ENCODE results near the gene PCAT7.
A peak's percentile ranks its signal among the peaks of the same experiment; 100 is the strongest.
"Not testable (repeated sequence)": the region's sequence is repeated elsewhere in the genome, so short reads cannot be mapped to it uniquely, and the experiment has no call there.

Gene PCAT7

DNA sequence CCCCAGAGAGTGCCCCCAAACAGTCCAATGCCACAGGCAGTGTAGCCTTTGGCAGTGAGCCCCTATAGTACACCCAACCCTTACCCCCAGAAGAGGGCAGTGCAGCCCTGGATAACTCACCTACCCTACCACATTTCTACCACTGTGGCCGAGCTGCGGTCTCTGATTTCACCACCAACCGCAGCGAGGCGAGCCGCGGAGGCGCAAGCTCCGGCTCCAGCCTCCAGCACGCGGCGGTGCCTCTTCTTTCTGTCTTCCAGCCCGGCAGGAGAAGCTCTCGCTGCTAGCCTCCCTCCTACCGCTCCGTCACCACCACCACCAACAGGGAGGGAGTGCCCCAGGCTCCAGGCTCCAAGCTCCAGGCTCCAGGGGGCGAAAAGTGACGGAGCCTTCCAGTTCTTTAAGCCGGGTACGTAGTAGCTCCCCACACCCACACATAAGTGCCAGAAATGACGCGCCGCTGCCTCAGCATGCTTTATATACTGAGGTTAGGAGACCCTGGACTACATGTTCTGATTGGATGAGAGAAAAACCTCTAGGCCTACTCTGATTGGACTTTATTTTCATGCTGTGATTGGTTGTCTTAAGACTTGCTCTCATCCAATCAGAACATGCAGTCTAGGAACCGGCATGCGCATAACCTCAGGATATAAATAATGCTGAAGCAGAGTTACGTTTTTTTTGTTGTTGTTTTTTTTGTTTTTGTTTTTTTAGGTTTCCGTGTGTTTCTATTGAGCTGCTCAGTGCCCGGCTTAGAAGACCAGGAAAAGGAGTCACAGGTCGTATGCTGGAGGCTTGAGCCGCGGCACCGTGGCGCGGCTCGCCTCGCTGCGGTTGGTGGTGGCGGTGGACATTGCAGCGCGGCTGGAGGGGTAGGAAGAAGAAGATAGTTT is at the start of gene PCAT7:
TSS of gene PCAT7 (plus strand) at position 645 of the 893 bp plus-strand sequence.
- peak; percentile 79 to 86 for DNase-seq

DNA sequence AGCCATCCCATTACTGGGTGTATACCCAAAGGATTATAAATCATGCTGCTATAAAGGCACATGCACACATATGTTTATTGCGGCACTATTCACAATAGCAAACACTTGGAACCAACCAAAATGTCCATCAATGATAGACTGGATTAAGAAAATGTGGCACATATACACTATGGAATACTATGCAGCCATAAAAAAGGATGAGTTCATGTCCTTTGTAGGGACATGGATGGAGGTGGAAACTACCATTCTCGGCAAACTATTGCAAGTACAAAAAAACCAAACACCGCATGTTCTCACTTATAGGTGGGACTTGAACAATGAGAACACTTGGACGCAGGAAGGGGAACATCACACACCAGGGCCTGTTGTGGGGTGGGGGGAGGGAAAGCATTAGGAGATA is 48.5 kb upstream of the PCAT7 start:
- DNase-seq, result not testable (repeated sequence)

DNA sequence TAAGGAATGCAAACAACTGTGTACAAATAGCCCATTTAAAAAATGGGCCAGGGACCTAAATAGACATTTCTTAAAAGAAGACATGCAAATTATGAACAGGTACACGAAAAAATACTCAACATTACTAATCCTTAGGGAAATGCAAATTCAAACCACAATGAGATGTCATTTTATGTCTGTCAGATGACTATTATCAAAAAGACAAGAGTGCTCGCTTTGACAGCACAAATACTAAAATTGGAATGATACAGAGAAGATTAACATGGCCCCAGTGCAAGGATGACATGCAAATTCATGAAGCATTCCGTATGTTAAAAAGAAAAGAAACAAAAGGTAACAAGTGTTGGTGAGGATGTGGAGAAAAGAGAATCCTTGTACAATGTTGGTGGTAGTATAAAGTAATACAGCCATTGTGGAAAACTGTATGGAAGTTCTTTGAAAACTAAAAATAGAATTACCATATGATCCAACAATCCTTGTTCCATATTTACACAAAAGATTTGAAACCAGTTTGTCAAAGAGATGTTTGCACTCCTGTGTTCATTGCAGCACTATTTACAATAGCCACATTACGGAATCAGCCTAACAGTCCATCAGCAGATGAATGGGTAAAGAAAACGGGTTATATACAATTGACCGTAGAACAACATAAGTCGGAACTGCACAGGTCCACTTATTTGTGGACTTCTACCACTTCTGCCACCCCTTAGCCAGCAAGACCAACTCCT is 47.2 kb upstream of the PCAT7 start:
- no peak for DNase-seq

DNA sequence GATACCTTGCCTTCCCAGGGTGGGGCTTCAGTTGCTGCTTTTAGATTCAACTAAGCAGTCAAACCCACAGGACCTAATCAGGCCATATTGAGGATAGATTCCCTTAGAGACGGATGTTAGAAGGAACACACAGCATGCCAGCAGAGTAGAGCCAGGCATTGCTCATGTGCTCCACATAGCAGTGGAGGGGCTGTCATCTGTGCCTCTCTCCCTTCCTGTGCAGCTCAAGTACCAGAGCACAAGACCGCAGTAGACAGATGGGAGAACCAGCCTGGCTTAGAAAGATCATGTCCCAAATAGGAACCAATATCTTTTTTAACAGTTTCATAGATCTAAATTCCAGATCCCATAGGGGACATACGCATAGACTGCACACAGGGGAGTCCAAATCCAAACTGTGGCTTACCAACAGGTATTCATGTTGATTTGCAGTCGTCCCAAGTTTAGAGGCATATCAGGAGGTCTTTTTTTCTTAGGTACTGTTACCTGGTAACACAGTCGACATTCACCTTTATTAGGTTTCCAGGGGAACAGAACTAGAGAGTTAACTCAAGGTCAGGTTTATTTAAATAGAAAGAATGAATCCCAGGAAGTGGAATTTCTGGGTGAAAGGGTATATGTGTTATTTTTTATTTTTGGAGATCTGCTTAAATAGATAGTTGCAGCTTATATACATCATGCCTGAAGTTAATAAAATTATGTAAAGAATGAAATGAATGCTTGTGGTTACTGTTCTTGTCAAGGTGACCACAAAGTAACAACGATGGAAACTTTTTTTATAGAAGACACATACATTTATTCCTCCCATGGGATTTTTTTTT is 43.5 kb upstream of the PCAT7 start:
- DNase-seq, result no peak

DNA sequence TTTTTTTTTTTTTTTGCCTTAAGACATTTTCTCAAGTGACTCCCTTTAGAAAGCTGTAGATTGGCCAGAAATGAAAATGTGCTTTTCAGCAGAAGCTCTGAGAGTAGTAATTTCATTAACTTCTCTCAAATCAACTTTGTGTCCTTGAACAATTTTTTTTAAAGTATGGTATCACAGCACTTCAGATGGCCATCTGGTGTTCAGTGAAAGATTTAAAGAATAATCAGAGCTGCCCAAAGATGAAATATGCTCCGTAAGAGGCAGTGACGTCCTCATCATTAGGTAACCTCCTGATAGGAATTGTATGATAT is 43.0 kb upstream of the PCAT7 start:
- no peak for DNase-seq

DNA sequence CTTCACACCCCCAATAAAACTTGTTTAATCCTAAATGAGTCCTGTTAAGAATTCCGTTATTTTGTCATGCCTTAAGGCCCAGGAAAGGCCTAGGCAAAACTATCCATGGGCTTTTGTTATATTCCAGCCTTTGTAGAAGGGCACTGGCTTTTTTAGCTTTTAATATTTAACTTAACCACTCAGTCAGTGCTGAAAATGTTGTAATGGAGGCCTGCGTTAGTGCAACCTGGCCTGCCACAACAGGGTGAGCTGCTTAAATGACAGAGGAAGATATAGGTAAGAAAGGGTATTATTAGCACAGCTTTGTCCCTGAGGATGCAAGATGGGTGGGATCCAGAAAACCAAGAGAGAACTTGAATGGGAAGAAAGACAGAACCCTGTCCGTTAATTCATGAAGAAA is 40.2 kb upstream of the PCAT7 start:
- no peak for DNase-seq

DNA sequence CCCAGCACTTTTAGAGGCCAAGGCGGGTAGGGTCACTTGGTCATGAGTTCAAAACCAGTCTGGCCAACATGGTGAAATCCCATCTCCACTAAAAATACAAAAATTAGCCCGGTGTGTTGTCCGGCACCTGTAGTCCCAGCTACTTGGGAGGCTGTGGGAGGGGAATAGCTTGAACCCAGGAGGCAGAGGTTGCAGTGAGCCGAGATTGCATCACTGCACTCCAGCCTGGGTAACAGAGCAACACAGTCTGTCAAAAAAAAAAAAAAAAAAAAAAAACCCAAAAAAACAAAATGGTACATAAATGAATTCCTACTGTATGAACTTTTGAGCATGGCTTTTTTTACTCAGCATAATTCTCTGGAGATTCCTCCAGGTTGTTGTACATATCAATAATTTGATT is 37.6 kb upstream of the PCAT7 start:
- DNase-seq, result no peak

DNA sequence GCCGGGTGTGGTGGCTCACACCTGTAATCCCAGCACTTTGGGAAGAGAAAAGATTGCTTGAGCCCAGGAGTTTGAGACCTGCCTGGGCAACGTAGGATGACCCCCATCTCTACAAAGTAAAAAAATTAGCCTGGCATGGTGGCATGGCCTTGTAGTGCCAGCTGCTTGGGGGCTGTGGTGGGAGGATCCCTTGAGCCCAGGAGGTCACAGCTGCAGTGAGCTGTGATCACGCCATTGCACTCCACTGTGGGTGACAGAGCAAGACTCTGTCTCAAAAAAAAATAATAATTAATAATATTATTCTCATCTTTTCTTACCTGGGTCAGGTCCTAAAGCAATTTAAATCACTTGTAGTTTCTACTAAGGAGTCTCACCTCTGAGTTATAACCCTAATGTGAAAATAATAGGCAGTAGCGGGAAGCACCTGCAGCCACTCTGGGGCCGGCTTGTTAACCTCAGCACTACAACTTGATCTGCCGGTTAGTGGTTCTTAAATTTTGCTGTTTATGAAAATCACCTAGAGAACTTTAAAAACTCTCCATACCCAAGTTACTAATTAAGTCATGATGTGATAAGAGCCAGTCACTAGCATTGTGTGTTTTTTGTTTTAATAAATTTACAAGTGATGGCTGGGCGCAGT is 29.4 kb upstream of the PCAT7 start:
- no peak for DNase-seq

DNA sequence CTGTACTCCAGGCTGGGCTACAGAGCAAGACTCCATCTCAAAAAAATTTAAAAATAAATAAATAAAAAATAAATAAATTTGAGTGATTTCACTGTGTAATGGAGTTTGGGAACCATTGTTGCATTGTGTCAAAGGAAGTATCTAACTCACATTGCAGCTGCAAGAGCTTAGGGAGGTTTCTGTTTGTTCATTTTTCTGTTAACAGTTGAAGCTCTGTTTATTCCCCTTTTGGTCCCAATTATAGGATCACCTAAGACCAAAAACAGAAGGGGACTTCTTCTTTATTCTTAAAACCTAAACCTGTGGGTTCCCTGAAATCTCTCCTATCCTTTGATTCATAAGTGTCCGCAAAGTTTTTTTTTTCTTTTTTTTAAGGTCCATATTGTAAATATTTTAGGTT is 28.6 kb upstream of the PCAT7 start:
- DNase-seq, result no peak

DNA sequence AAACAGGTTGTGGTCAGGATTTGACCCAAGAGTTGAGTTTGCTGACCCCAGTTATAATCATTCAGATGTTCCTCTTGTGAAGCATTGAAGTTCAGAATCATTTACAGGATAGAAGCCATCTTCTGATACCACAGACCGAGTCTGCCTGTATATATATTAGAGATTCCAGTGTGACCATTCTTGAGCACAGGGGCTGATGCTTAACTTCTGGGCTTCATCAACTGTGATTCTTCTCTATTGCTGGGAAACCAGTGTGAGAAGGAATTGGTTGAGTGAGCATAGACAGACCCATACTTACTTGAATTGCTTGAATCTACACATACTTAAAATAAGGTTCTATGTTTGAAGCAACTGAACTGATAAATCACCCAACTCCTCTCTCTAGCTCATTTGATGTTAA is 27.9 kb upstream of the PCAT7 start:
- DNase-seq, result no peak

DNA sequence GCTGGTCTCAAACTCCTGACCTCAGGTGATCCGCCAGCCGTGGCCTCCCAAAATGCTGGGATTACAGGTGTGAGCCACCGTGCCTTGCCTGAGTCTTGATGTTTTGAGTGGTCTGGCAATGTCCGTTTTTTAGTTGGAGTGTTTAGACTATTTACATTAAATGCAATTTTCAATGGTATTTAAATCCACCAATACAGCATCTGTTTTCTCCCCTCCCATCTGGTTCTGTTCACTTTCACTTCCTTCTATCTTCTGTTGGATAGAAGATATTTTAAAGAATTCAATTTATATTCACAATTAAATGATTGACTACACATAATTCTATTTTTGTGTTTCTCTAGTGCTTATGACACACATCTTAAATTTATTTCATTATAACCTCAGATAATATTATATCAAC is 26.0 kb upstream of the PCAT7 start:
- DNase-seq, result no peak

DNA sequence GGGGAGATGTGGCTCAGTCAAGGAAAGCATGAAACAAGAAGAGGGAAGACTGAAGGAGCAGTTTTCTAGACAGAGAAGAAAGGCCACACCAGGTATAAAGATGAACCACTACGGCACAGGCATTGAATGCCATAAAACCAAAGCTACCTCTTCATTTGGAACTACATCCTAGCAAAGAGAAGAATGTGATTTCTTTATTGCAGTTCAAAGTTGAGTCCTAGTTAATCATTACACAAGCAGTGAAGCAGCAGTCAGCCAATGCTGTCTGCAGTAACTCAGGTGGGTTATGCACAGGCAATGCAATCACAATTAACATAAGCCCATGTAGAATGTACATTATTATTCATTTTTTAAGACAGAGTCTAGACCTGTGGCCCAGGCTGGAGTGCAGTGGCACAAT is 21.7 kb upstream of the PCAT7 start:
- no peak for DNase-seq

DNA sequence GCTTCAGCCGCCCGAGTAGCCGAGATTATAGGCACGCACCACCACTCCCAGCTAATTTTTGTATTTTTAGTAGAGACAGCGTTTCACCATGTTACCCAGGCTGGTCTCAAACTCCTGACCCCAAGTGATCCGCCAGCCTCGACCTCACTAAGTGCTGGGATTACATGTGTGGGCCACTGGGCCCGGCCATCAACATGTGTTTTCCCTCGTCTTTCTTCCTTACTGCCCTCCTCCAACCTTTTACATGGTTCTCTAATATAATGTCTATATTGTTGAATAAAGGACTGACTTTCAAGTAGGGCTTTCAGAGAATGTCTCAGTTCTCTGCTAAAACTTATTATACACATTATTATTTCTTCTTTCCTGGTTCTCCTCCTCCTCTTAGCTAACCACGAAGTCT is 21.3 kb upstream of the PCAT7 start:
- no peak for DNase-seq

DNA sequence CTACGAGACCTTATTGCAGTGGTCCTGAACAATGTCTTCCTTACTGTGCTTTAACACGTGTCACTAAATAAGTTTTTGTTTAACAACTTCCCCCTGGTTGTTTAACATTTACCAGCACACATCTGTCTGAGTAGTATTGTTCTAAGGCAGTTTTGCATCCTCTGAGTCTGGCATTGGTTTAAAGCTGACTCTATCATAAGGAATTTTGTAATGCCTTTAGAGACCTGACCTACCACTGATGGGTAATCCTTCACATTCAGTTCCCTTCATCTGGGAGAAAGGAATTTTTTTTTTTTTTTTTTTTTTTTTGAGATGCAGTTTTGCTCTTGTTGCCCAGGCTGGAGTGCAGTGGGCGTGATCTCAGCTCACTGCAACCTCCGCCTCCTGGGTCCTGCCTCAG is 20.0 kb upstream of the PCAT7 start:
- no peak for DNase-seq

DNA sequence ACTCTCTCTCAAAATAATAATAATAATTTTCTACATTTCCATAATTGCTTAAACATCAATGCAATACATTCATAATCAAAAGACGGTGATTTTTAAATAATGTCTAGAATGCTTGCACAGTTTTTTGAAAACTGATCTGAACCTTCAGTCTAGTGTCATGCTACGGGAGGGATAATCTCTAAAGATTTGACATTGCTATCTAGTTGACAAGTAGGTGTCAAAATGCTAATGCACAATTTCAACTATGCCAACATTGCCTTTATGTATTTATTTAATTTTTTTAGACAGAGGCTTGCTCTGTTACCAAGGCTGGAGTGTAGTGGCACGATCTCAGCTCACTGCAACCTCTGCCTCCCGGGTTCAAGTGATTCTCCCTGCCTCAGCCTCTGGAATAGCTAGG is 16.0 kb upstream of the PCAT7 start:
- no peak for DNase-seq

DNA sequence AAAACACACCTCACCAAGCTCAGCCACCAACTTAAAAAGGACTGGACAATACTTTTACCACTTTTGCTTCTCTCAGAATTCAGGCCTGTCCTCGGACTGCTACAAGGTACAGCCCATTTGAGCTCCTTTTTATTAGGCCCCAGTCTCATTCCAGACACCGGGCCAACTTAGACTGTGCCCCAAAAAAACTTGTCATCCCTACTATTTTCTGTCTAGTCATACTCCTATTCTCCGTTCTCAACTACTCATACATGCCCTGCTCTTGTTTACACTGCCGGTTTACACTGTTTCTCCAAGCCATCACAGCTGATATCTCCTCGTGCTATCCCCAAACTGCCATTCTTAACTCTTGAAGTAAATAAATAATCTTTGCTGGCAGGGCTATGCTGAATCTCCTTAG is 10.5 kb upstream of the PCAT7 start:
- DNase-seq, result not testable (repeated sequence)

DNA sequence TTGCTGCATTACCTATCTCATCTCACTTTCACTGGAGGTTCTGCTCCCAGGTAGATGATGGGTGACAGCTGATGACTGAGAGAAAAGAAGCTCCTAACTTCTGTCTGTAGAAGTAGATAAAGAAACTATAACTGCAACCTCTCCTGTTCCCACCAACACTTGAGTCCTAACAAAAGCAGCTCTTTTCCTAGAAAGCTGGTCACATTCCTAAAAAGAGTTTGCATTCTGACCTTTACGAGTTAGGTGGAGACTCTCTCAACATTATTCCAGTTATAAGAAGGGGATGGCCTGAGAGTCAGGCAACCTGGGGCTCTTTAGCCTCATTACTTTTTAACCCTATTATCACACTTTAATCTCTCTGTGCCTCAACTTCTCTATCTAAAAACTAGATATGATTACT is 8.9 kb upstream of the PCAT7 start:
- DNase-seq, result no peak

DNA sequence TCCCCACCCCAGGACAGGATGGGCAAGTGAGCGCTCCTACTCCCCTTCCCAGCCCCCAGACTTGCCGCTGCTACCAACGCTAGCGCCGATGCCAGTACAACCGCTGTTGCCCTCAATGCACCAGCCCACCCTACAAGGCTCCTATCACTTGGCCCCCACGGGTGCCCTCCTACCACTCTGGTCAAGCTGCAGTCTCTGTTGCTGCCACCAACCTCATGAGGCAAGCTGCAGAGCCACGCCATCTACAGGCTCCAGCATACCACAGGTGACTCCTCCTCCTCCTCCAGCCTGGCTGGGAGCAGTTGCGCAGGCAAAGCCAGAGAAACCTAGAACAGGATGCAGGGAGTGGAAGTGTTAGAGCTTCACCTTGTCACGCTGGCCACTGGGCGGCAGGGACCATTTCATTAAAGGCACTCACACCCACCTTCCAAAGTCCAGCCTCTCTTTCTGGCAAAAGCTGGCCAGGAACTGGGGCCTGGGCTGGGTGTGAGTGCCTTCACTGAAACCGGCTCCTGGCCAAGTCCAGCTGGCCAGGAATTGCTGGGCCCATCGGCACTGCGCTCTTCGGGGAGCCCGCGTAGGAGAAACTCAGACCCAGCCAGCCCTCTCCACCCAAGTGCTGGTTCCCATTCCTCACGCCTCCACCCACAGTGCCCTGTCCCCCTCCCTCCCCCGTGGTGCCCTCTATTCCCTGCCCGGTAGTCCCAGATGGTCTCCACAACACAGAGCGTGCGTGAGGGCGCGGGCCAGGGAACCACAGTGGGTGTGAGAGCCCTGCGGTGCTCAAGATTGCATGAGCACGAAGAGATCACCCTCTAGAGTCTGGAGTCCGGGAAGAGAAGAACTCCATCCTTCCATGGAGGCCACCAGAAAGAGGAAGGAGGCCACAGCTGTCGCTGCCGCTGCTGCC is 1.6 kb upstream of the PCAT7 start:
- peak; percentile 32 to 58 for DNase-seq

DNA sequence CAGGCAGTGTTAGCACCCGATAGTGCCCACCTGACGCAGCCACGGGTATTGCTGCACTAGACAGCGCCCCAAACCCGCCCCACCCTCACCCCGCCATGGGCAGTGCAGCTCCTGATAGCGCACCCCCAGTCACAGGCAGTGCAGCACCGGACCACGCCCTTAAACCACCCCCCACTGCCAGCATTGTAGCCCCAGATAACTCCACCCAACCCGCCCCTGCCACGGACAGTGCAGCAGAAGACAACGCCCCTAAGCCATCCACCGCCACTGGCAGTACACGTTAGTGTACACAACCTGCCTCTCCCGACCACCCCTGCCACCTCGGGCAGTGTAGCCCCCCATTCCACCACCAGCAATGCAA is 825 bp upstream of the PCAT7 start:
- no peak for DNase-seq

DNA sequence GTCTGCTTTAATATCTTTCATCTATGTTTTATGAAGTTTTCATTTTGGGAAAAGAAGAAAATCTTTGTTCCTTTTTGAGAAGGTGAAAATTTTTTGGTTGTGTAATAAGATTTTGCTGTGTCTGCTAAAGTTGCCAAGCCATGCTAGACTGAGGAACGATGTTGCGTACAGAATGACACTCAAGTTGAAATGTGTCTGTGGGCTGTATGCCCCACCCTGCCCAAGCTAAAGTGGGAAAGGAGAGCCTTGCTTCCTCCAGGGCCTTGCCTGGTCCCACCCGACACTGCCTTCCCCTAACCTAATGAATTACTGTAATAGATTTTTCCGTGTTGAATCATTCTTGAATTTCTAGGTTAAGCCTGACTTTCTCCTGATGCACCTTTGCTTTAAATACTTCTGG is 2.5 kb downstream of the PCAT7 start:
- DNase-seq, result no peak

DNA sequence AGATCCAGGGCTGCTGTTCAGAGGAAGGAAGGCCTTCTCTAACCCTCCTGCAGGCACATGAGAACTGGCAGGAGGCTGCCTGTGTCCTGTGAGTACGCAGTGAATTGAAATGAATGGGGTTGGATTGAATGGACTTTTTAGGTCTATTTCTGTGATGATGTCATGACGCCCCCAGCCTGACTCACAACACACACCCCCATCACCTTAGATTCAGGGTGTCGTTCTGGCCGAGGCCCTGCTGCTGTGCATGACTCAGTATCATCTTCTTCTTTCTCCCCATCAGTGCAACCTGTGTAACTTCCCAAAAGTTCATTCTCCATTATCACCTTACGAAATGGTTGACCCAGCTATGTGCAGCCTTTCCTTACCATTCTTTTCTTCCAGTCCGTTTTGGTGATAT is 5.4 kb downstream of the PCAT7 start:
- DNase-seq, result no peak

DNA sequence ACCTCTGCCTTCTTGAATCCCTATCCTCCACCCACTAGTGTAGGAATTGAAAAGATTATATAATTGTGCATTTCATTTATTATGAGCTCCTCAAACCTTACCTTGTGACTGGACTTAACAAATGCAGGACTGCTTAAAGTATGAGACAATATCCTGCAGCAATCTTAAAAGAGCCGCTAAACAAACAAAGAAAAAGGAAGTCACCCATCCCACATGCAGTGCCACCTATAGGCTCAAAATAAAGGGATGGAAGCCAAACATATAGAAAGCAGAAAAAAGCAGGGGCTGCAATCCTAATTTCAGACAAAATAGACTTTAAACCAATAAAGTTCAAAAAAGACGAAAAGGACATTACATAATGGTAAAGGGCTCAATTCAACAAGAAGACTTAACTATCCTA is 8.7 kb downstream of the PCAT7 start:
- no peak for DNase-seq
